Measurements from ENCODE around the gene RNF150.

The RNF150 gene

GRCh38 chr4:140944572-140944971 lies 188.7 kb downstream of the RNF150 start:
- H3K4me3 ChIP-seq (ENCODE audit: low read depth, low read length): no peak overlapping the region
- TF ChIP-seq CTCF (IDR thresholded peaks at IDR 0.05; ENCODE audit: borderline replicate concordance, insufficient read depth, low read depth, low read length): no peak

GRCh38 chr4:140944199-140944515 lies 189.1 kb downstream of the RNF150 start:
- TF ChIP-seq CTCF (IDR thresholded peaks at IDR 0.05; ENCODE audit: borderline replicate concordance, insufficient read depth, low read depth, low read length): no peak
- H3K4me3 ChIP-seq (ENCODE audit: low read depth, low read length): no peak overlapping the region

- TF ChIP-seq CTCF (IDR thresholded peaks at IDR 0.05; ENCODE audit: borderline replicate concordance, insufficient read depth, low read depth, low read length): no peak
- H3K4me3 ChIP-seq (ENCODE audit: low read depth, low read length): no peak overlapping the region
Observed at GRCh38 chr4:140943486-140944198, 189.6 kb downstream of the RNF150 start.

- TF ChIP-seq CTCF (IDR thresholded peaks at IDR 0.05; ENCODE audit: borderline replicate concordance, insufficient read depth, low read depth, low read length): no peak
- H3K4me3 ChIP-seq (ENCODE audit: low read depth, low read length): no peak overlapping the region
Observed at GRCh38 chr4:140940589-140940988, 192.7 kb downstream of the RNF150 start.

GRCh38 chr4:140937866-140938265 lies 195.4 kb downstream of the RNF150 start:
- no peak for TF ChIP-seq CTCF (IDR thresholded peaks at IDR 0.05; ENCODE audit: borderline replicate concordance, insufficient read depth, low read depth, low read length)
- H3K4me3 ChIP-seq (ENCODE audit: low read depth, low read length): no peak overlapping the region

GRCh38 chr4:140935254-140935653 lies 198.0 kb downstream of the RNF150 start:
- H3K4me3 ChIP-seq (ENCODE audit: low read depth, low read length): no peak overlapping the region
- TF ChIP-seq CTCF (IDR thresholded peaks at IDR 0.05; ENCODE audit: borderline replicate concordance, insufficient read depth, low read depth, low read length): no peak

- no peak for TF ChIP-seq CTCF (IDR thresholded peaks at IDR 0.05; ENCODE audit: borderline replicate concordance, insufficient read depth, low read depth, low read length)
- no peak overlapping the region for H3K4me3 ChIP-seq (ENCODE audit: low read depth, low read length)
Observed at GRCh38 chr4:140932501-140933045, 200.7 kb downstream of the RNF150 start.
